CD4-positive, CD25-positive, alpha-beta regulatory T cell (primary cell): ENCODE measurements around the gene SRRM1. TPM values are rescaled to one million over a fixed set of nuclear protein-coding genes. Genes with fewer than 3 reads are reported as not detected.

ENCODE experiments used
- ATAC-seq, 2 donors: fragments of 150-1000 bp; cut with Tn5 transposase; one replicate each; pipeline ENCODE4 v1.10.0; 2021; ENCODE audit warnings: low read depth in 2 of 2, moderate number of reproducible peaks in 2 of 2, moderate library complexity in 1 of 2
- DNase-seq, 3 donors: peaks; one replicate each; pipeline versions ENCODE4 v3.0.0 to v3.0.0-alpha.2; 2012 to 2022; ENCODE audit warnings: mixed read lengths in 1 of 3
- H3K27ac ChIP-seq: one replicate; pipeline ENCODE4 v1.7.0; 2013; ENCODE audit warnings: mild to moderate bottlenecking, low read length; ENCODE audit not compliant: insufficient read depth, poor library complexity, severe bottlenecking
- H3K27me3 ChIP-seq: one replicate; pipeline ENCODE4 v1.7.0; 2013; ENCODE audit warnings: low read length; ENCODE audit not compliant: control insufficient read depth, insufficient read depth
- H3K36me3 ChIP-seq: one replicate; pipeline ENCODE4 v1.7.0; 2013; ENCODE audit warnings: mild to moderate bottlenecking, low read length, moderate library complexity; ENCODE audit not compliant: control insufficient read depth, insufficient read depth
- H3K4me1 ChIP-seq: 2 replicates; pipeline ENCODE4 v1.7.0; 2013; ENCODE audit warnings: mild to moderate bottlenecking, low read length; ENCODE audit not compliant: insufficient read depth, control insufficient read depth, poor library complexity, severe bottlenecking
- H3K4me3 ChIP-seq: one replicate; pipeline ENCODE4 v1.7.0; 2013; ENCODE audit warnings: low read depth, mild to moderate bottlenecking, low read length, moderate library complexity
- H3K9me3 ChIP-seq, 2 experiments: 1 replicate in 1 of 2; 2 replicates in 1 of 2; pipeline ENCODE4 v1.7.0; 2013; ENCODE audit warnings: low read length in 2 of 2, mild to moderate bottlenecking in 1 of 2, moderate library complexity in 1 of 2; ENCODE audit not compliant: control insufficient read depth in 2 of 2
- H3K27ac Mint-ChIP-seq, 3 donors: one replicate each; pipeline ENCODE4 v1.8.0; 2020 to 2022; ENCODE audit warnings: mild to moderate bottlenecking in 3 of 3, mixed read lengths in 3 of 3, moderate library complexity in 2 of 3
- H3K27me3 Mint-ChIP-seq: one replicate; pipeline ENCODE4 v1.8.0; 2022; ENCODE audit warnings: mild to moderate bottlenecking, mixed read lengths
- H3K36me3 Mint-ChIP-seq: one replicate; pipeline ENCODE4 v1.8.0; 2020; ENCODE audit warnings: mixed read lengths
- H3K4me1 Mint-ChIP-seq, 4 donors: one replicate each; pipeline ENCODE4 v1.8.0; 2020 to 2022; ENCODE audit warnings: mixed read lengths in 4 of 4, mild to moderate bottlenecking in 1 of 4
- H3K4me3 Mint-ChIP-seq, 4 donors: one replicate each; pipeline ENCODE4 v1.8.0; 2020 to 2022; ENCODE audit warnings: mild to moderate bottlenecking in 4 of 4, mixed read lengths in 4 of 4, moderate library complexity in 3 of 4
- H3K9me3 Mint-ChIP-seq, 7 donors: one replicate each; pipeline ENCODE4 v1.8.0; 2020 to 2022; ENCODE audit warnings: mixed read lengths in 7 of 7, mild to moderate bottlenecking in 3 of 7, moderate library complexity in 2 of 7
- polyA plus RNA-seq, 4 donors: library from polyadenylated mRNA; unstranded; fragments of 300-500 nt; fragmentation: Illumina TruSeq; gene quantifications; one replicate each; pipeline ENCODE4 v1.2.3, GENCODE V29; 2021
- total RNA-seq: library from RNA; stranded (reverse); gene quantifications from one replicate; pipeline ENCODE4 v1.2.3, GENCODE V29; 2022

Gene SRRM1
- total and polyA plus RNA-seq, 5 donors from 2014 or later: 85.5 to 284 (median 94.4) TPM

DNA sequence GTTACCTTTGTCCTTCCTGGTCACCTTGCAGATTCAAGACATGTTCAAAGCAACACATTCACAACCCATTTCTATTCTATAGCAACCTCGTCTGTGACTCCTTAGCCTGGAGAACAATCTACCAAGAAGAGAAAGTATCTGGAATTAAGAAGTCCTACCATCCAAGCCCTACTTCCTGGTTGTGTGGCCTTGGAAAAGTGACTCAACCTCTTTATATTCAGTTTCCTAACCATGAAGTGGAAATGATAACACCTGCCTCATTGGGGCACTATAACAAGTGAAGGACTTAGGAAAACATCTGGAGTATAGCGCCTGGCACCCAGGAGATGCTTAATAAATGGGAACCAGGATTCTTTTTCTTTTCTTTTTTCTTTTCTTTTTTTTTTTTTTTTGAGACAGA, 36.5 kb upstream of the SRRM1 start:
- Mint-ChIP-seq H3K9me3 (no peaks in the 10 kb centered on the region), H3K36me3 (no peaks in the 10 kb centered on the region), H3K27me3 (peaks cover 24% of the 10 kb centered on the region), H3K4me1 (no peaks in the 10 kb centered on the region), H3K27ac (no peak overlapping the region), H3K4me3 (no peak overlapping the region)
- Histone ChIP-seq H3K36me3 (no peaks in the 10 kb centered on the region), H3K27ac (no peak overlapping the region), H3K4me3 (no peak overlapping the region), H3K27me3 (peaks cover 2% of the 10 kb centered on the region), H3K9me3 (no peaks in the 10 kb centered on the region), H3K4me1 (no peaks in the 10 kb centered on the region)
- no peak for DNase-seq
- ATAC-seq: no peak

- peaks cover 2% of the 10 kb centered on the region for H3K27me3 ChIP-seq
- H3K9me3 ChIP-seq: no peaks in the 10 kb centered on the region
- ATAC-seq (no peak), DNase-seq (no peak)
- H3K4me1 Mint-ChIP-seq: no peaks in the 10 kb centered on the region
- H3K27ac ChIP-seq: no peak overlapping the region
- no peaks in the 10 kb centered on the region for H3K4me1 ChIP-seq
- no peak overlapping the region for H3K4me3 ChIP-seq
- H3K9me3 Mint-ChIP-seq: no peaks in the 10 kb centered on the region
- H3K36me3 ChIP-seq: no peaks in the 10 kb centered on the region
- H3K27ac Mint-ChIP-seq: no peak overlapping the region
- no peaks in the 10 kb centered on the region for H3K36me3 Mint-ChIP-seq
- peaks cover 35% of the 10 kb centered on the region for H3K27me3 Mint-ChIP-seq
- no peak overlapping the region for H3K4me3 Mint-ChIP-seq
Measured at GRCh38 chr1:24609949-24610517, 33.1 kb upstream of the SRRM1 start.

GRCh38 chr1:24619376-24619775, 23.7 kb upstream of the SRRM1 start:
- Histone ChIP-seq H3K4me1 (no peaks in the 10 kb centered on the region), H3K4me3 (no peak overlapping the region), H3K36me3 (no peaks in the 10 kb centered on the region), H3K9me3 (no peaks in the 10 kb centered on the region), H3K27ac (no peak overlapping the region), H3K27me3 (peaks cover 6% of the 10 kb centered on the region)
- no peak overlapping the region for H3K4me3 Mint-ChIP-seq
- H3K27me3 Mint-ChIP-seq: peaks cover 55% of the 10 kb centered on the region
- ATAC-seq: no peak
- H3K27ac Mint-ChIP-seq: no peak overlapping the region
- no peak for DNase-seq
- H3K9me3 Mint-ChIP-seq: no peaks in the 10 kb centered on the region
- no peaks in the 10 kb centered on the region for H3K36me3 Mint-ChIP-seq
- no peaks in the 10 kb centered on the region for H3K4me1 Mint-ChIP-seq

DNA sequence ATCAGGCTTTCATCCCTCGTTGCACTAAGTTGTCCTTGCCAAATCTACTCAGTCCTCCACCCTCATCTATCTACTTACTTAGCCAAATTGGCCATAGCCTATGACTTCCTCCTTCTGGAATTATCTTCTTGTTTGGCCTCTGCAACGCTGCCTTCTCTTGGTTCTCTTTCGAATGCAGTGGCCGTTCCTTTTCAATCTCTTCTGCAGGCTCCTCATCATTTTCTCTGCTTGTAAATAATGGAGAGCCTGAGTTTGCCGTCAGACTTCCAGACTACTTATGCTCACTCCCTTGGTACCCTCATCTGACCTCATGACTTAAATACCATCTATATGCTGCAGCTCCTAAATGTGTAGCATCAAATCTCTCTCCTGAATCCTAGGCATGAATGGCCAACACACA, 22.4 kb upstream of the SRRM1 start:
- DNase-seq (no peak), ATAC-seq (no peak)
- no peaks in the 10 kb centered on the region for H3K36me3 ChIP-seq
- Mint-ChIP-seq H3K27ac (no peak overlapping the region), H3K36me3 (no peaks in the 10 kb centered on the region), H3K9me3 (no peaks in the 10 kb centered on the region), H3K4me1 (no peaks in the 10 kb centered on the region), H3K4me3 (no peak overlapping the region), H3K27me3 (peaks cover 52% of the 10 kb centered on the region)
- no peak overlapping the region for H3K27ac ChIP-seq
- H3K4me1 ChIP-seq: no peaks in the 10 kb centered on the region
- no peaks in the 10 kb centered on the region for H3K9me3 ChIP-seq
- H3K4me3 ChIP-seq: no peak overlapping the region
- peaks cover 6% of the 10 kb centered on the region for H3K27me3 ChIP-seq

DNA sequence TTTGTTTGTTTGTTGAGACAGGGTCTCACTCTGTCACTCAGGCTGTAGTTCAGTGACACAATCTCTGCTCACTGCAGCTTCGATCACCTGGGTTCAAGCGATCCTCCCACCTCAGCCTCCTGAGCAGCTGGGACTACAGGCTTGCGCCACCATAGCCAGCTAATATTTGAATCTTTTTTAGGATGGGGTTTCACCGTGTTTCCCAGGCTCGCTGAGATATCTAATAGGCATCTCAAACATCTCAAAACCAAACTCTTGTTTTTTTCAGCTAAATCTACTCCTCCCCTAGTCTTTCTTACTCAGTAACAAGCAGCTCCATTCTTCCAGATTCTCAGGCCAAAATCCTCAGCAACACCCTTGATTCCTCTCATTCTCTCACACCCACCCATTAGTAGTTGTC, 22.0 kb upstream of the SRRM1 start:
- Mint-ChIP-seq H3K4me1 (no peaks in the 10 kb centered on the region), H3K36me3 (no peaks in the 10 kb centered on the region), H3K27me3 (peaks cover 50% of the 10 kb centered on the region), H3K4me3 (no peak overlapping the region), H3K27ac (no peak overlapping the region), H3K9me3 (no peaks in the 10 kb centered on the region)
- Histone ChIP-seq H3K27me3 (peaks cover 4% of the 10 kb centered on the region), H3K9me3 (no peaks in the 10 kb centered on the region), H3K36me3 (no peaks in the 10 kb centered on the region), H3K4me1 (no peaks in the 10 kb centered on the region), H3K27ac (no peak overlapping the region), H3K4me3 (no peak overlapping the region)
- DNase-seq (no peak), ATAC-seq (no peak)

- peaks cover 43% of the 10 kb centered on the region for H3K27me3 Mint-ChIP-seq
- no peak for ATAC-seq
Measured at GRCh38 chr1:24622218-24622617, 20.9 kb upstream of the SRRM1 start.

DNA sequence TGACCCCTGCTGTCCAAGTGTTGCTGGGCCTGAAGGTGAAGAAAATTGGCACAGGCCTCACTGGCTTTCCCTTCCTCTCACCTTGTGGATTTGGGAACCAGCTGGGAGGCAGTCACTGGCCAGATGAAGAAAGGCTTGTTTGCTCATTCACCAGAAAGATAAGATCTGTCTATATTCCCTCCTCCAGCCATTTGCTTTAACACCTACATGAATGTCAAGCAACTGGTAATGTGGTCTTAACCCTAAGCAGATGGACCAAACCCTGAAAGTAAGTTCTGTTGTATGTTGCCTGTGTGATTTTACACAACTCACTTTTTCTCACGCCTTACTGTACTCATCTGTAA, 10.3 kb upstream of the SRRM1 start:
- no peak overlapping the region for H3K4me3 ChIP-seq
- H3K36me3 ChIP-seq: no peaks in the 10 kb centered on the region
- H3K27me3 ChIP-seq: peaks cover 4% of the 10 kb centered on the region
- DNase-seq (no peak), ATAC-seq (no peak)
- Mint-ChIP-seq H3K27me3 (peaks cover 28% of the 10 kb centered on the region), H3K9me3 (peaks cover 0 to 2% (median 0%) of the 10 kb centered on the region in 7 donors), H3K27ac (no peak overlapping the region), H3K4me1 (peaks cover 0 to 6% (median 1%) of the 10 kb centered on the region in 4 donors), H3K36me3 (no peaks in the 10 kb centered on the region), H3K4me3 (no peak overlapping the region)
- no peak overlapping the region for H3K27ac ChIP-seq
- H3K4me1 ChIP-seq: no peaks in the 10 kb centered on the region
- no peaks in the 10 kb centered on the region for H3K9me3 ChIP-seq

More at GRCh38 chr1:24622218-24622617, 20.9 kb upstream of the SRRM1 start:
- Histone ChIP-seq H3K4me1 (no peaks in the 10 kb centered on the region), H3K4me3 (no peak overlapping the region), H3K9me3 (no peaks in the 10 kb centered on the region), H3K27me3 (peaks cover 3% of the 10 kb centered on the region), H3K27ac (no peak overlapping the region), H3K36me3 (no peaks in the 10 kb centered on the region)
- H3K36me3 Mint-ChIP-seq: no peaks in the 10 kb centered on the region
- no peaks in the 10 kb centered on the region for H3K9me3 Mint-ChIP-seq
- DNase-seq: no peak
- no peak overlapping the region for H3K4me3 Mint-ChIP-seq
- H3K27ac Mint-ChIP-seq: no peak overlapping the region
- no peaks in the 10 kb centered on the region for H3K4me1 Mint-ChIP-seq

DNA sequence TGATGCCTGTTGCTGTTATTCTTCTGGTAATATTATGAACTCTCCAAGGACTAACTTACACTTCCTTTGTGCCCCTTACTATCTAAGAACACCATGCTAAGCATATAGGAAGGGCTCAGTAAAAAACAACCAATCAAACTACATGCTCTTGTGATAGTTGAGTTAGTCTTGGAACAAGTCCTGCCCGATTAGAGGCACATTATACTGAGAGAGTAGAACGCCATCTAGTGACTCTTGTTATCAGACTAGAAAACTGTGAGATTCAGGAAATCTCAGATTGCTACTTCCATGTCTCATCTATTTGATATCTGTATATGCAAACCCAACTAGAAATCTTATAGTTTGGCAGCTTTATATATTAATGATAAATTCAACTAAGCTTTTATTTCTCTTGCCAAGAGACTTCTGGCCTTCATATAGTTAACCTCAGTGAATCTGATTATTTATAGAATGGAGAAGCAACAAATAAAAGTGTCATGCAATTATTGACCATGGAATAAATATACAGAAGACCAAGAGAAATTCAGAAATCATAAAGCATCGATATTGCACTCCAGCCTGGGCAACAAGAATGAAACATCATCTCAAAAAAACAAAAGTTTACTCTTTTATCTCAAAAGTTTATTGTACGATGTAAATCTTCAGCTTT, 7.8 kb upstream of the SRRM1 start:
- H3K4me1 ChIP-seq: no peaks in the 10 kb centered on the region
- no peaks in the 10 kb centered on the region for H3K9me3 ChIP-seq
- Mint-ChIP-seq H3K4me3 (no peak overlapping the region), H3K36me3 (no peaks in the 10 kb centered on the region), H3K27me3 (peaks cover 28% of the 10 kb centered on the region), H3K27ac (peak overlapping the region in 1 of 3 donors; percentile 24), H3K4me1 (peaks cover 4 to 8% (median 6%) of the 10 kb centered on the region in 4 donors), H3K9me3 (no peaks in the 10 kb centered on the region)
- peak in 2 of 3 donors; percentile 67 to 77 for DNase-seq
- no peak overlapping the region for H3K27ac ChIP-seq
- ATAC-seq: peak; percentile 77 to 81
- H3K27me3 ChIP-seq: peaks cover 4% of the 10 kb centered on the region
- H3K36me3 ChIP-seq: no peaks in the 10 kb centered on the region
- H3K4me3 ChIP-seq: no peak overlapping the region
